ENCODE measurements around the gene NCF1.
"Not testable (repeated sequence)": the region's sequence is repeated elsewhere in the genome, so short reads cannot be mapped to it uniquely, and the experiment has no call there.

Gene NCF1

GRCh38 chr7:74783595-74783994, 9.8 kb downstream of the NCF1 start:
- DNase-seq (ENCODE audit: extremely low read depth in 1 of 2, low read depth in 1 of 2) = not testable (repeated sequence)

- peak; percentile 82 to 89 for DNase-seq (ENCODE audit: extremely low read depth in 1 of 2, low read depth in 1 of 2)
Measured at GRCh38 chr7:74788369-74789150, 14.7 kb downstream of the NCF1 start.

- DNase-seq (ENCODE audit: extremely low read depth in 1 of 2, low read depth in 1 of 2) = not testable (repeated sequence)
Measured at GRCh38 chr7:74789200-74789736, 15.5 kb downstream of the NCF1 start.

GRCh38 chr7:74797848-74798622, 24.2 kb downstream of the NCF1 start:
- not testable (repeated sequence) for DNase-seq (ENCODE audit: extremely low read depth in 1 of 2, low read depth in 1 of 2)

GRCh38 chr7:74798644-74799043, 24.8 kb downstream of the NCF1 start:
- DNase-seq (ENCODE audit: extremely low read depth in 1 of 2, low read depth in 1 of 2) = not testable (repeated sequence)

- not testable (repeated sequence) for DNase-seq (ENCODE audit: extremely low read depth in 1 of 2, low read depth in 1 of 2)
Measured at GRCh38 chr7:74815882-74816281, 42.1 kb downstream of the NCF1 start.

GRCh38 chr7:74820146-74820805, 46.5 kb downstream of the NCF1 start:
- not testable (repeated sequence) for DNase-seq (ENCODE audit: extremely low read depth in 1 of 2, low read depth in 1 of 2)

- DNase-seq (ENCODE audit: extremely low read depth in 1 of 2, low read depth in 1 of 2) = not testable (repeated sequence)
Measured at GRCh38 chr7:74821259-74821658, 47.4 kb downstream of the NCF1 start.

GRCh38 chr7:74829959-74830358, 56.1 kb downstream of the NCF1 start:
- DNase-seq (ENCODE audit: extremely low read depth in 1 of 2, low read depth in 1 of 2) = not testable (repeated sequence)

- DNase-seq (ENCODE audit: extremely low read depth in 1 of 2, low read depth in 1 of 2) = not testable (repeated sequence)
Measured at GRCh38 chr7:74830411-74830810, 56.6 kb downstream of the NCF1 start.

All from activated CD8-positive, alpha-beta memory T cell treated with anti-CD3 and anti-CD28 coated beads for 1 hour (primary cell).